HG03469 (cell line): ENCODE data around the gene GNAI3.

ENCODE experiments used
- ATAC-seq: cut with Tn5 transposase; IDR thresholded peaks from one replicate; pipeline ENCODE4 v1.9.1; 2021; ENCODE audit warnings: mild to moderate bottlenecking, moderate library complexity, moderate number of reproducible peaks; ENCODE audit not compliant: unreplicated experiment

The GNAI3 gene

DNA sequence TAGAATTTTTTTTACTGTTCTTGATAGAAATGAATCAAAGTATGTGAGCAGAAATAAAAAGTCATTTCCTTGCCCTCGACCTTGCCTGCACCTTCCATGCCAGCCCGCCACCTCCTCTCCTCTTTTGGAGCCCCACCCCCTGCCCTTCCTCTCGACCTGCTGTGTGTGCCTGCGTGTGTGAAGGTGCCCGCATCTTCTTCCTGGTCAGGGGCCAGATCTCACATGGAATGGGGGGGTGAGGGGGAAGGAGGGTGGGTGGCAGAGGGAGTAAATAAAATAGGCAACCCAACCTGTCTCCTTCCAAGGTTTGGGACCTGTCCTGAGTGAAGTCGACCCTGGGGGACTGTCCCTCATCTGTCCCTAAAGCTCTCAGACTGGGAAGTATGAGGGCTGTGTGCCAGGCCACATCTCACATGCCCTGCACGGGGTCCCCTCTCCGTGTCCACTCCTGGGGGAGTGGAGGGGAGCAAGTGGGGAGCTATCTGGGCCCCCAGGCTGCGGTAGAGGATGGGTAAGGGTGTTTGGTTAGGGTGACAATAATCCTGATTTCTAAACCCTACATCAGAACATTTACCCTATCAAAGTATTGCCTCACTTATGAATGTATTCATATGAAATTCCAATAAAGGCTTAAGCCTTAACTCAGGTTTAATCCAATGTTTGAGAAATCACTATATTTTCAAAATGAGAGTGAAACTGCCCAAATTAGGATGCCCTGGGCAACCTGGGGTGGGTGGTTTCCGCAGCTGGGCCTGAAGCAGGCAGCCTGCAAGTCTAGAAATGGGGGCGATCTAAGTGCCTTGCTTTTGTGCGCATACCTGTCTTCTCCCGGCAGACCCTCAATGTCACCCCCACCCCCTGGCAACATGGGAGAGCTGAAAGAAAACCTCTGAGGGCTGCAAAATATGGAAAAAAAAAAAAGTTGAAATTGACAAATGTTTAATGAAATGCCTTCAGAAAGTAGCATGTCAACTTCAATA is 86.6 kb downstream of the GNAI3 start:
- no peak for ATAC-seq

DNA sequence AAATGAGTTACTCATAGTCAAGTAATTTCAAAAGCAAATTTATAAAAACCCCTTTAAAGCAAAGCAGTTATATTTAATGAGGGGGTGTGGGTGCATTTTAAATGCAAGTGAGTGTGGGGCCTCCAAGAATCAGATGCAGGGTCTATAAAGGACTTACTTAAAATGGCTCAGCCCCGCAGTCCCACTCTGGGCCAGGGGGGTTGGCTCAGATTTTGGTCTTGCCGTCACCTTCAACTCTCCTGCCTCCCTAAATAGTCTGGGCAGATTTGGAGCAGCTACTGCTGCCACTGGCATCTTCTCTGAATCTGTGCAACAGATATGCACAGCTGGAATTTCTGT is 87.4 kb downstream of the GNAI3 start:
- no peak for ATAC-seq

DNA sequence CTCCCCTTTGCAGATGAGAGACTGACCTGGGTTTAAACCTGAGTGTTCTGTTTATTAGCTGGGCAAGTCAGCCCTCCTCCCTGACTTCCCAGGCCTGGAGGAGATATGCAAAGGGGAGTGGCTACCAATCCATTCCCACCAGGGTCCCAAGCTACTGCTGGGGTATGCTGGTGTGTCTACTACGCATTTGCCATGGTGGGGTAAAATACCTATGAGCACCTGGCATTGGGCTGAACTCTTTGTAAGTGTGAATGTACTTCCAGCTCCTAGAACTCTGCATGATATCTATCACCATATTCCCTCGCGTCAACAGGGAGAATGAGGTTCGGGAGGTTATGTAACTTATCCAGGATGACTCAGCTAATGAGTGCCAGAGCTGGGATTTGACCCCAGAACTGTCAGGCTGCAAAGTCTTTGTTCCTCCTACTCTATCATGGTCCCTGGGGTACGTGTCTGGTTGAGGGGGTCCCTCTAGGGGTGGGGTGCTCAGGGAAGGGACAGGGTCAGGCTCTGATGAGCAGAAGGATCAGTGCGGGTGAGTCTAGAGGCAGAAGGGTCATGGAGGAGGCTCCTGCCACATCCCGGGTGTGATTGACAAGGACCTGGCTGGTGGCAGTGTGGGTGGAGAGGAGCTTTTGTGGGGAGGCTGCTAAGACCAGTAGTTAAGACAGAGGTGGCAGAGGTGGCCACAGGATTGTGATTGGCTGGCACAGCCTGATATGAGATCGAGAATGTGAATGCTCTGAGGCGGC is 88.0 kb downstream of the GNAI3 start:
- ATAC-seq: no peak

DNA sequence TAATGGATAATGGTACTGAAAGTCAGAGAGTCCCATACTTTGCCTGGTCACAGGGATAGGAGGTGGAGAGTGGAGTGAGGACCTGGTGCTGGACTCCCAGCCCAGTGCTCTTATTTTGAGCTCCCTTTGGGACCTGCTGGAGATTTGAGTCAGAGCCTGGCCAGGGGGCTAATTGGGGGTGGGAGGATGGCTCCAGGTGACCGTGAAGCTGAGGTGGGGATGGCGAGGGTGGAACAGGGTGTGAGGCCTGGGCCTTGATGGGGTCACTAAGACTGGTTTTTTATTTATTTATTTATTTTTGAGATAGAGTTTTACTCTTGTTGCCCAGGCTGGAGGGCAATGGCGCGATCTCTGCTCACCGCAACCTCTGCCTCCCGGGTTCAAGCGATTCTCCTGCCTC is 89.0 kb downstream of the GNAI3 start:
- ATAC-seq: no peak

DNA sequence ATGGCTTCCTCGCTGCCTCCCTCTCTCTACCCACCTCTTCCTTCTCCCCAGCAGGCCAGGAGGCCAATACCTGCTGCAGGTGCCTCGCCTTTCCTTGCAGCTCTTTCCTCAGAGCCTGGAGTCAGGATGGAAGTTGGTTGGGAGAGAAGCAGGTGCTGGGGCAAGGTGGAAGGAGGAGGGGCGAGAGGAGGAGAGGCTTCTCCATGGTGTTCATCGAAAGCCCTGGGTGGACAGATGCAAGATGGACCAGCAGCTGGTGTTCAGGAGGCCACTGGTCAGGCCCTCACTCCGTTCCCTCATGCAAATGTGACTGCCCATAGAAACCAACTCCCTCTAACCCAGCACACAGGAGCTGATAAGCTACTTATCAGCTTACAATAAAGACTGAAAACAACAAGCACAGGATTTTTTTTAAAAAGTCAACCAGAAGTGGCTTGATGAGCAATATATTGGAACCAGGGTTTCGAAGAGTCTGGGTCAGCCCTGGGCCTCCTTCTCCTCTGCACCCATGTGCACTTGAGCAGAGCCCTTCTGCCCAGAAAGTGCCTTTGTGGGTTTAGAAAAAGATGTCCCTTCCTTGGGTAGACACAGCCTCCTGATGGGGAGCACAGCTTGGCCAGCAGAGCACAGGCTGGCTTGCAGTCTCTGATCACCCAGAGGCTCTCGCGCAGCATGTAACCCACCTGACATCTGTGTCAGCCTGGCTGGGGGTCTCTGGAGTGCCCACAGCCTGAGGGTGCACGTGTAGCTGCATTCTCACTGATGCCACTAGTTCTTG is 90.8 kb downstream of the GNAI3 start:
- ATAC-seq: no peak

DNA sequence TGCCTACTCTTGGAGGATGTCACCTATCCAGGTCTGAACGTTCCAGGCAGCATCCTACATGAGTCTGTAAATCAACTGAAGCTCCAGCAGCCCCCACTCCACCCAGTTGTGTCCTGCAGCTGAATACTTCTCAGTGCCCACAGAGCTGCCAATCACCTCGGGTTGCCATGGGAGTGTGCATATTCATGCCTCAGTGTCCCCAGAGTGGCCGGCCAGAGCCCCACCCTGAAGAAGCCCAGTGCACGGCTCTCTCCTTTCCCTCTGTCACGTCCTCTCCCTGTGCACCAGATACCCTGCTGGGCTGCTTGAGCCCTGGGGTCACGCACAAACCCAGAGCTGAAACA is 91.4 kb downstream of the GNAI3 start:
- no peak for ATAC-seq

DNA sequence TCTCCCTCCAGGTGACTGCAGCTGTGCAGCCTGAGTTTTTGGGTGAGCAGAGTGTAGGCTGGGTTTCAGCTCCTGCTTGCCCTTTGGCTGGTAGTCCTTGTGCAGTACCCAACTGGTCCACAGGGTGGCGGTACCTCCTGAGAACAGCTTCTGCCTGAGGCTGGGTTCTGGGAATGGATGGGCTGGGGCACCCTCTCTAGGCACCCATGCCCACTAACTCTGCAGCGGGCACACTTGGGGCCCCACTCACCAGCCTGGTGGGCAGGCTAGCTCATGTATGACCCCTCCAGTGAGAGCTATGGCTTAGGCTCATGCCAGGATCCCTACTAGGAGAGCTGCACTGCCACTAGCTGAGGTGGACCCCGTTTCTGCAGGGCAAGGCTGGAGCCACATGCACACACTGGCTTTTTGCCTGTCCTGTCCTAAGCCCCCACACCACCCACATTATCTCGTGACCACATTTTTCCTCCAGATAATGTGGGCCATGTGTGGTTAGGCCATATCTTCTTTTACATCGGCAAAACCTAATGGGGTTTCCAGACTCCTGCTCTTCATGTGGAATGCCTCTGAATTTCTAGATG is 92.0 kb downstream of the GNAI3 start:
- peak; percentile 63 for ATAC-seq

DNA sequence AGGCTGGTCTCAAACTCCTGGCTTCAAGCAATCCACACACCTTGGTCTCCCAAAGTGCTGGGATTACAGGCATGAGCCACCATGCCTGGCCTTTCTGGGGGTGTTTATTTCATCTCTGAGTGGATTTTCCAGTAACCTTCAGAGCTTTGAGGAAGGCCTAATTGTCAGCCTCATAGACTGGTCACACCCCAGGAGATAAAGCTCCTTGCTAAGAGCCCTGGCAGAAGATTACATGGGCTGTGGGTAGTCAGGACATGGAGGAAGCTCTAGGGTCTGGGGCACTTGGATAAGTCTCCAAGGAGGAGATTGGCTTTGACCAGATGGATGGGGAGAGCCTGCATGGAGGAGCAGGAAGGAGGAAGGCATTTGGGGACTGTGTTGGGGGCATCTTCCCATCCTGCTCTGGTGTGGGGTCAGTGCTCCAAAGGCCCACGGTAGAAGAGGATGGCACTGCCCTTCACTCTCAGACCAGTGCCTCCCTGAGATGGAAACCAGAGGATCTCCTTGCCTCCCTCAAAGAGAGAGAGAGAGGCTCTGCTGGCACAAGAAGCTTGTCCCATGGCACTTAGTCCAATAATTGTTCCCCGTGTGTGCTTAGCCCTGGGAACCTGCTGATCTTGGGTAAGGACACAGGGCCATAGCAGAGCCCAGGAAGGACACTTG is 92.8 kb downstream of the GNAI3 start:
- no peak for ATAC-seq

DNA sequence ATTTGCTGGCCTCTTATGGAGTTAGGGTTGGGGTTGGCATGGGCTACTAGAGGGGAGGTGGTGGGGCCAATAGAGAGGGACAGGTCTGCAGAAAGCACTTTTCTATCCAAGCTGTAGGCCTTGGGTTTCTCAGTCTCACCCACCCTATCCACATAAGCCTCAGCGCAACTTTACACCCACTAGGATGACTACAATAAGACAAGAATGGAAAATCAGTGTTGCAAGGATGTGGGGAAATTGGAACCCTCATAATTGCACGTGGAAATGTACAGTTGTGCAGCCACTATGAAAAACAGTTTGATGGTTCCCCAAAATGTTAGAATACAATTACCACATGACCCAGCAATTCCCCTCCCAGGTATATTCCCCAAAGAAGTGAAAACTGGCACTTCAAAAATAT is 93.4 kb downstream of the GNAI3 start:
- ATAC-seq: no peak

DNA sequence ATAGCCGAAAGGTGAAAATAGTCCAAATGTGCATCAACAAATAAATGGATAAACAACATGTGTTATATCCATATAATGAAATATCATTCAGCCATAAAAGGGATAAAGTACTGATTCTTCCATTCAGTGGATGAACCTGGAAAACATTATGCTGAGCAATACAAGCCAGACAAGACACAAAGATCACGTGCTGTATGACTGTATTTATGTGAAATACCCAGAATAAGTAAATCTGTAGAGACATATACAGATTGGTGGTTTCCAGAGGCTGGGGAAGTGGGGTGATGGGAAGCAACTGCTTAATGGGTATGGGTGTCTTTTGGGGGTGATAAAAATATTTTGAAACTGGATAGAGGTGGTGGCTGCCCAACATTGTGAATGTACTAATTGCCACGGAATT is 94.2 kb downstream of the GNAI3 start:
- ATAC-seq: no peak

DNA sequence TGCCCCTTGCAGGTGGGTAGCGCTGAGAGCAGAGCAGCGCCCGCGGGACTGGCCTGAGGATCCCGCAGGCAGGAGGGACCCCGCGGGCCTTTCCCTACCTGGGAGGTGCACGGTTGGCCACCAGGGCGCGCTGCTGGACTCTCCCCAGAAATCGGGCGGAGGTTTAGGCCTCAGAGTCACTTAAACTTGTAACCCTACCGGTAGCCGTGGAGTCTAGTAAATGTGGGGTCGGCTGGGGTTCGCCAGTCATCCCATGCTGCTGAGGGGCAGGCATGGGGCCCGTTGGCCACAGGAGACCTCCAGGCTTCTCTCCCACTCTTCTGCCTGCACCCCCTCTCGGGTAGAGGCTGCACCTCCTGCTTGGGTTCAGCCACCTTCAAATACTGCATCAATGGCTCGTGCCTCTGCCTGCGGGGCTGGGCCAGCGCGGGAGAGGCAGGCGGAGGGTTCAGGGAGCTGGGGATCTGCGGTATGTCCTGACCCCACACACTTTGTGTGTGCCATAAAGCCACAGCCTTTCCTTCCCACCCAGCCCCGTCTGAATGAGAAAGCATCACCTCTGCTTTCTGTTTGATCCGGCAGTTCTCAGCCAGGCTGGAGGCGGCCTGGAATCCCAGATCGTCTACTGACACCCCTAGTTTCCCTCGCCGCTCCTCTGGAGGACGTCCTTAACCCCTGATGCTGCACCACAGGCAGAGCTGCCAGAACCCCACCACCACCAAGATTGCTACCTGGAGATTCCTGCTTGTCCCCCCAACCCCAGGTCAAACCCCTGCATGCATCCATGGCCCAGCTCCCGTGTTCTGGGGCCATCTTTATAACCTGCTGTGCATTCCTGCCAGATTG is 95.2 kb downstream of the GNAI3 start:
- ATAC-seq: peak; percentile 60

DNA sequence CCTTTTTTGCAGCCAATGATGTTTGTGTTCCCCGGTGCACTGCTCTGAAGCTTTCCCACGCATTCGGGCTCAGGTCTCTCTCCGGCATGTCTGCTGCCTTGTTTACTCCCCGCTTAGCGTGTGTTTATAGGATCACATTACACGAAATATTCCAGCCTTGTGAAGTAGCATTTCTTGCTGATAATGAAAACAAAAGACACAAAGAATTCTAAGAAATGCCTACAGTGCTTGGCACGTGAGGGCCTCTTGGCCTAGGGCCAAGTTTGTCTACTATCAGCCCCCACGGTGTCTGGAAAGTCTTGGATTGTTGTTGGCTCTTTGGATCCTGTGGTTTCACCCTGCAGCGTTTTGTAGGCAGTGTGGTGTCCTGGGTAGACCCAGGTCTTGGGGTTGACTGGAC is 96.3 kb downstream of the GNAI3 start:
- ATAC-seq: no peak

DNA sequence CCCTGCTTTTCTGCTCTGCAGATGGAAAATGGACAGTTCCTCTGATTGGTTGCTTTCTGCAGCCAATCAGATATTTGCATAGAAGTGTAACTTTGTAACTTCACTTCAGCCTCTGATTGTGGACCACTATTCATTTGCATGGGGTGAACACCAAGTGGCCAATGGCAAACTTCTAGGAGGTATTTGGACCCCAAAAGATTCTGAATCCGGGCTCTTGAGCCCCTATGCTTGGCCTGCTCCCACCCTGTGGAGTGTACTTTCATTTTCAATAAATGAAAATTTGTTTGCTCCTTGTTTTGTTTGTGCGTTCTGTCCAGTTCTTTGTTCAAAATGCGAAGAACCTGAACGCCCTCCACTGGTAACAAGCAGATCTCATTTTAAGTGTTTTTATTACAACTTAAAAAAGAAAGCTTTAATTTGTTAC is 101.1 kb downstream of the GNAI3 start:
- no peak for ATAC-seq

DNA sequence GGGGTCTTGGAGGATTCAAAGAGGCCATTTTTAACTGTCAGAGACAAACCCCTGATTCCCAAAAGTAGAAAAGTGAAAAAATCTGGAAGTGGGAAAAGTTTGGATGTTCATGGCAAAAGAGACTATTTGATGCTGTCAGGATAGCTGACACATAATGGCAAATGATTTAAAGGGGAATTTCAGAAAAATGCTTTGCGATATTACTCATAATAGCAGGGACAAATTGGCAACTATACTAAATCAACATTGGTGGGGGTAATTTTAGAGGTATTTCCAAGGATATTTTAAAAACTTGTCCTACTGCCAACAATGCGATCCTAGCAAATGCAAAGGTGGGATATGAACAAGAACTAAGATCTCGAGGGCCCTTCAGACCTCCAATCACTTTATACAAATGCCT is 102.2 kb downstream of the GNAI3 start:
- no peak for ATAC-seq

DNA sequence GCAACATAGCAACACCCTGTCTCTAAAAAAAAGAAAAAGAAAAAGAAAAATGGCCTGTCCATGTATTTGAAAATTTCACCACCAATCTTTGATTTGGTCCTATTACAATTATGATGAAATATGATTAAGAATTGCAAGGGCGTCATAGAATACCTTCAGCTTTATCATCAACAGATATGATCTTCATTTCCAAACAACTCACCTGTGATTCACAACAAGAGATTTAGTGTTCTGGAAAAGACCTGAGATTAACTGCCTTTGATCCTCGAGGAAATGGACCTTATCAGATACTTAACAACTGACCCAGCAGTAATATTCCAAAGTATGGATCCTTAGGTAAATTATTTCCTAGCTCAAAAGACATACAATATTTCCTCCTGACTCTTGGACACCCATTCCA is 104.0 kb downstream of the GNAI3 start:
- no peak for ATAC-seq

DNA sequence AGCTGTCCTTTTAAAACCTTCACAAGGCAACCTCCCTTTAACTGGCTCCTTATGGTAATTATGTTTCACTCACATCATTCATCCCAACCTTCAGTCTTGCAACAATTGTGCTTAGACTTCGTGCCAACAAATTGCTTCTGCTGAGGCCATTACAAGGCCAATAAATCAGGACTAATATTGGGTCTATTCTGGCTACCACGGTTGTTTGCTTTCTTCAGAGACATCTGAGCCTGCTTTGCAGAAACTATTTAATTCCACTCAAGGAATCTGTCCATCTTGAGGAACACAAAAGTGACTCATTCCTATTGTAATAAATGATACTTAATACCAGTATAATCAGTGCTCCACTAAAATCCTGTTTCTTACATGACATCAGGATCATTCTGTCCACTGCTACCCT is 104.9 kb downstream of the GNAI3 start:
- no peak for ATAC-seq

DNA sequence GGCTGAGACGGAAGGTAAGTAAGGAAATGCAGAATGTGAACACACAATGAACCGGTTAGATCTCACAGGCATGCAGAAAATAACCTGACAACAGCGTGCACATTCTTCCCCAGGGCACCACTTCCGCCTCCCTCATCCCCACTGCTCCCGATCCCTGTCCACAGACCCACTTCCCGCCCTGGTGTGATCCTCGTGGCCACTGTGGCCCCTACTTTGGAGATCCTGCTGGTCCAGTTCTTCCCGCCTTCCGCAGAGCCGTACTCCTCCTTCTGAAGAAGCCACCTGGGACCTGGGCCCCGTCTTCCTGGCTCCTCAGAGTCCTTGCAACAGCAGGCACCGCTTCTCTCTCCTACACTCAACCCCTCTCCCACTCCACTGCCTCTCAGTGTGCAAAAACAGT is 106.1 kb downstream of the GNAI3 start:
- ATAC-seq: no peak

DNA sequence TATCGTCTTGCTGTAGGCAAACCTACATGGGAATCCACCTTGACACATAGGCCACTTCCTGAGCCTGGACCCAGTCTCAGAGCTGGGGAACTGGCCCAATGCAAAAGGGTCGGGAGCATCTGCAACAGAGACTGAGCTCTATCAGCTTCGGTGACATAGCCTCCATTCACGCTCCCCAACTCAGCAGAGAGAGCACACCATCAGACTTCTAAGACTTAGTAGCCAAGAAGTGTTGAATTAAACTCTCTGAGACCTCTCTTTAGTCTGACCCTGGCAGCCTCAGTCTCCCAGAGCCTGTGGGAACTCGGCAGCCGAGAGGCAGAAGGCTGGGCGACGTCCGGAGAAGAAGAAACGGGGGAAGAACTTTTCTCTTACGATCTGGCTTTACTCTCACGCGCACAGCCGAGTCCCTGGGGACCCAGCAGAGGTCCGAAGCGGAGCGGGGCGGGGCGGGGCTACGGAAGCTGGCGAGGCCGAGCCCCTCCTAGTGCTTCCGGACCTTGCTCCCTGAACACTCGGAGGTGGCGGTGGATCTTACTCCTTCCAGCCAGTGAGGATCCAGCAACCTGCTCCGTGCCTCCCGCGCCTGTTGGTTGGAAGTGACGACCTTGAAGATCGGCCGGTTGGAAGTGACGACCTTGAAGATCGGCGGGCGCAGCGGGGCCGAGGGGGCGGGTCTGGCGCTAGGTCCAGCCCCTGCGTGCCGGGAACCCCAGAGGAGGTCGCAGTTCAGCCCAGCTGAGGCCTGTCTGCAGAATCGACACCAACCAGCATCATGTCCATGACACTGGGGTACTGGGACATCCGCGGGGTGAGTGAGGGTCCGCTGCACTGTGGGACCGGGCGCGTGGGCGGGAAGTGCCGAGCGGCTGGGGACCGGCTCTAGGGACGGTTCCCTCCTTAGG is 107.5 kb downstream of the GNAI3 start, which contains the start of gene GSTM4:
Gene GSTM4 (plus strand): TSS at position 485 of the 905 bp plus-strand sequence. CDS start 291 bp downstream, at position 776.
- no peak for ATAC-seq

DNA sequence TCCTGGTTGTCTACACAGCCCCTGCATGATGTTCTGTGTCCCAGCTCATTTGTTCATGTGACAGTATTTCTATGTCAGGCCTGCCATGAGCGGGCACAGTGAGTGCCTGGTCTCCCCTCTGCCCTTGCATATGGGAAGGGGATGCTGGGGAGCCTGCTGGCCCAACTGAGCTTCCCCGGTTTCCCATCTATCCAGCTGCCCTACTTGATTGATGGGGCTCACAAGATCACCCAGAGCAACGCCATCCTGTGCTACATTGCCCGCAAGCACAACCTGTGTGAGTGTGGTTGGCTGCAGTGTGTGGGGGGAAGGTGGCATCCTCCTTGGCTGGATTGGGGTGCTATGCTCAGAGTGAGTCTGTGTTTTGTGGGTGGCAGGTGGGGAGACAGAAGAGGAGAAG is 109.0 kb downstream of the GNAI3 start:
- no peak for ATAC-seq
